Heart left ventricle (tissue), 16 donors: ENCODE data around the gene SRGAP1. TPM values are rescaled to one million over a fixed set of nuclear protein-coding genes. Genes with fewer than 3 reads are reported as not detected.

ENCODE experiments used
- ATAC-seq, 4 donors: fragments of 200-7000 bp; cut with Tn5 transposase; one replicate each; pipeline ENCODE4 v1.9.1; 2020 to 2022; ENCODE audit warnings: moderate library complexity in 4 of 4, mild to moderate bottlenecking in 3 of 4, moderate number of reproducible peaks in 1 of 4
- DNase-seq, 5 donors: peaks; one replicate each; pipeline ENCODE4 v3.0.0-alpha.2; 2020
- H3K27ac ChIP-seq, 12 donors: fragments of 200-600 bp; sonication (generic) in 4 of 12; one replicate each; pipeline versions ENCODE4 v1.5.0 to v1.8.0; 2016 to 2022; ENCODE audit warnings: mild to moderate bottlenecking in 2 of 12
- H3K27me3 ChIP-seq, 9 donors: fragments of 200-600 bp; sonication (generic) in 2 of 9; one replicate each; pipeline versions ENCODE4 v1.5.1 to v1.8.0; 2016 to 2022; ENCODE audit warnings: mild to moderate bottlenecking in 3 of 9
- H3K36me3 ChIP-seq, 9 donors: fragments of 200-600 bp; sonication (generic) in 2 of 9; one replicate each; pipeline versions ENCODE4 v1.5.0 to v1.8.0; 2018 to 2022; ENCODE audit warnings: mild to moderate bottlenecking in 2 of 9
- H3K4me1 ChIP-seq, 12 donors: fragments of 200-600 bp; sonication (generic) in 4 of 12; one replicate each; pipeline versions ENCODE4 v1.5.0 to v1.8.0; 2016 to 2022; ENCODE audit warnings: mild to moderate bottlenecking in 3 of 12
- H3K4me3 ChIP-seq, 12 donors: fragments of 200-600 bp; sonication (generic) in 4 of 12; one replicate each; pipeline versions ENCODE4 v1.5.0 to v1.8.0; 2017 to 2022; ENCODE audit warnings: mild to moderate bottlenecking in 9 of 12, moderate library complexity in 4 of 12
- H3K9me3 ChIP-seq, 12 donors: fragments of 200-600 bp; sonication (generic) in 4 of 12; one replicate each; pipeline versions ENCODE4 v1.5.0 to v1.8.0; 2016 to 2022; ENCODE audit warnings: mild to moderate bottlenecking in 1 of 12
- POLR2A ChIP-seq, 2 donors: fragments of 450-650 bp; IDR thresholded peaks; one replicate each; pipeline ENCODE4 v1.6.1; 2017; ENCODE audit warnings: antibody characterized with exemption in 2 of 2, mild to moderate bottlenecking in 2 of 2, moderate library complexity in 2 of 2
- WGBS, 4 donors: extraction: QIAGEN DNeasy Blood & Tissue Kit in 2 of 4; methylation state at CpG; one replicate each; pipeline versions ENCODE4 v1.1.5 to v1.1.7; 2013 to 2018; 5-methylcytosine and 5-hydroxymethylcytosine counted together
- intact Hi-C, 10 donors: fragments of 100-400 bp; cut with DNase I; formaldehyde crosslinking; loops; one replicate each; pipeline versions ENCODE4 v1.11.1 to v1.14.2; 2022
- polyA plus RNA-seq, 2 donors: library from polyadenylated mRNA; stranded (reverse); fragments of 200-250 nt; gene quantifications; one replicate each; pipeline ENCODE4 v1.2.3, GENCODE V29; 2013
- total RNA-seq, 9 donors: library from RNA; depleted of rRNA in 2 of 9; stranded (reverse); fragments of >200 nt in 2 of 9; fragmentation: NEBNext Ultra II Directional in 3 of 9; extraction: Animal tissue kit (Norgen Biotek cat#: 25700) in 3 of 9; gene quantifications; one replicate each; pipeline versions ENCODE4 v1.1.0 to v1.2.4, GENCODE V29; 2016 to 2023
- TF ChIP-seq, protein P1 (sequence below), 12 donors: fragments of 200-600 bp; sonication (generic) in 4 of 12; IDR thresholded peaks; one replicate each; pipeline versions ENCODE4 v1.5.0 to v1.8.0; 2018 to 2022; ENCODE audit warnings: antibody characterized with exemption in 12 of 12, mild to moderate bottlenecking in 5 of 12
- donor health status: ischemic (EF 13 %, LVEDD 7.1; RV severe dilation, severe dysfunction).
- donor health status: healthy with polysubstance abuse.
- donor health status: DM: no; HTN: yes; CAD: no.
- donor health status: DM: no; HTN: no; CAD: no.
- donor health status: ischemic (EF 25% LVEDD 6.9; RV normal size, moderate dysfunction).
- donor health status: ischemic (EF 25% LVEDD 5.7; RV mildly dilated, moderate dysfunction).
- donor health status: healthy.
- donor health status: DM: yes; HTN: yes; CAD: no.
- donor health status: ischemic (EF 35%, LVEDD 5.7; RV mildly dilated, moderate dysfunction).
- donor health status: nonischemic (EF 11% LVEDD 7.7; RV severe dilation, severe dysfunction).
- donor health status: DM: yes; HTN: yes; CAD: no.
- donor health status: PGD.
- donor health status: ischemic (EF 29% LVEDD 5.4; RV normal size, mild dysfunction).
- donor health status: nonischemic (EF 23%, LVEDD 6.1; RV moderate dilation, normal function).

Gene SRGAP1
- total and polyA plus RNA-seq, 11 donors: 1.3 to 10.6 (median 4.5) TPM

DNA sequence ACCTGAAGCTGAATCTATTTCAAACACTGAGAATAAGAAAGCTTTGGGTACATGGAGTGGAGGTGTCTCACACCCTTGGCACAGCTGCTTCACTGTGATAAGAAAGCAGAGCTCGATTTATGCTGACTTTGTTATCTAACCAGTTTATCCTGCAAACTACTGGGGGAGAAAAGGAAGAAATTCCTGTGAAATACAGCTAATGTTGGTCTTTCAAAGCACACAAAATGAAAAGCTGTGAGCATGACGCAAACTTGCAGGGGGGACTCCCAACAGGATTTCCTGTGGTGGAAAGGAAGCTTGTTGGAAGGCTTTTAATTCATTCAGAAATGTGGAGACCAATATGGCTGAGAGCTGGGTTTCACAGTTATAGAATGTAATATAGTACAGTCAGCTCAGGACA, 53.4 kb downstream of the SRGAP1 start:
- peak overlapping the region in 5 of 12 donors; percentile 7 to 66 (median 31) for H3K27ac ChIP-seq
- H3K4me1 ChIP-seq: peaks cover 0 to 26% (median 10%) of the 10 kb centered on the region in 12 donors
- intact Hi-C loops: no loop called here
- H3K4me3 ChIP-seq: no peak overlapping the region
- DNase-seq (peak in 2 of 5 donors; percentile 28 to 49), ATAC-seq (peak in 3 of 4 donors; percentile 38 to 94 (median 49))
- WGBS, 4 donors: 19 to 27% (median 27%) methylated on average over 2 of the region's 2 CpGs
- H3K36me3 ChIP-seq: no peaks in the 10 kb centered on the region
- TF ChIP-seq, protein P1, sequence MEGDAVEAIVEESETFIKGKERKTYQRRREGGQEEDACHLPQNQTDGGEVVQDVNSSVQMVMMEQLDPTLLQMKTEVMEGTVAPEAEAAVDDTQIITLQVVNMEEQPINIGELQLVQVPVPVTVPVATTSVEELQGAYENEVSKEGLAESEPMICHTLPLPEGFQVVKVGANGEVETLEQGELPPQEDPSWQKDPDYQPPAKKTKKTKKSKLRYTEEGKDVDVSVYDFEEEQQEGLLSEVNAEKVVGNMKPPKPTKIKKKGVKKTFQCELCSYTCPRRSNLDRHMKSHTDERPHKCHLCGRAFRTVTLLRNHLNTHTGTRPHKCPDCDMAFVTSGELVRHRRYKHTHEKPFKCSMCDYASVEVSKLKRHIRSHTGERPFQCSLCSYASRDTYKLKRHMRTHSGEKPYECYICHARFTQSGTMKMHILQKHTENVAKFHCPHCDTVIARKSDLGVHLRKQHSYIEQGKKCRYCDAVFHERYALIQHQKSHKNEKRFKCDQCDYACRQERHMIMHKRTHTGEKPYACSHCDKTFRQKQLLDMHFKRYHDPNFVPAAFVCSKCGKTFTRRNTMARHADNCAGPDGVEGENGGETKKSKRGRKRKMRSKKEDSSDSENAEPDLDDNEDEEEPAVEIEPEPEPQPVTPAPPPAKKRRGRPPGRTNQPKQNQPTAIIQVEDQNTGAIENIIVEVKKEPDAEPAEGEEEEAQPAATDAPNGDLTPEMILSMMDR (IDR thresholded peaks at IDR 0.05): no peak
- TF ChIP-seq POLR2A (IDR thresholded peaks at IDR 0.05): no peak
- no peaks in the 10 kb centered on the region for H3K27me3 ChIP-seq
- no peaks in the 10 kb centered on the region for H3K9me3 ChIP-seq

DNA sequence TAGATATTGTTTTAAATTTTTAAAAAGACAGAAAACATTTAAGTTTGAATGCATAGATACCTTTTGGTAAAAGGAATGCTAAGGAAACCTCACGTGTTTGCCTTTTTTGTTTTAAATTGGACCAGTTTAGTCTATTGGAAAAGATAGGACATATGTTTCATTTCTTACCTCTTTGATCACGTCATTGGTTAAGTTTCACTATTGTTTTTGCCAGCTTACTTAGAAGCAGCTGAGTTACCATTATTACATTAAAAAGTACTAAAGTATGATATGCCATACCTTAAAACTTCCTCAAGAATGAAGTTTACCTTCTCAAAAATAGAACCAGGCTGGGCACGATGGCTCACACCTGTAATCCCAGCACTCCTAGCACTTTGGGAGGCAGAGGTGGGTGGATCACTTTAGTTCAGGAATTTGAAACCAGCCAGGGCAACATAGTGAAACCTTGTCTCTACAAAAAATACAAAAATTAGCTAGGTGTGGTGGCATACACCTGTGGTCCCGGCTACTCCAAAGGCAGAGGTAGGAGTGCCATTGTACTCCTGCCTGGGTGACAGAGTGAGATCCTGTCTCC, 54.4 kb downstream of the SRGAP1 start:
- H3K36me3 ChIP-seq: no peaks in the 10 kb centered on the region
- no peak for TF ChIP-seq POLR2A (IDR thresholded peaks at IDR 0.05)
- TF ChIP-seq, protein P1 (IDR thresholded peaks at IDR 0.05): no peak
- peaks cover 0 to 22% (median 10%) of the 10 kb centered on the region in 12 donors for H3K4me1 ChIP-seq
- H3K9me3 ChIP-seq: no peaks in the 10 kb centered on the region
- ATAC-seq (no peak), DNase-seq (no peak)
- WGBS, 4 donors: 93 to 95% (median 94%) methylated on average over 4 of the region's 4 CpGs
- no peaks in the 10 kb centered on the region for H3K27me3 ChIP-seq
- H3K27ac ChIP-seq: no peak overlapping the region
- no peak overlapping the region for H3K4me3 ChIP-seq
- intact Hi-C loops: no loop called here

DNA sequence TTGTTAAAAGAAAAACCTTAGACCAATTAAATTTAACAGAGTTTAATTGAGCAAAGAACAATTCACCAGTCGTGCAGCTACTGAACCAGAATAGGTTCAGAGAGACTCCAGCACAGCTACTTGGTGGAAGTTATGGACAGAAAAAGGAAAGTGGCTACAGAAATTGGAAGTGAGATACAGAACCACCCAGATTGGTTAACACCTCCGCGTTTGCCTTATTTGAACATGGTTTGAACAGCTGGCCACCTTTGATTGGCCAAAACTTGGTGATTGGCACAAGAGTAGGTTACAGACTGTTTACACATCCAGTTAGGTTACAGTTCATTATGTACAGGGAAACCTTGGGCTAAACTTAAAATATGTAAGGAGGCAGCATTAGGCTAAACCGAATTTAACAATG, 54.9 kb downstream of the SRGAP1 start:
- ATAC-seq (no peak), DNase-seq (no peak)
- no peaks in the 10 kb centered on the region for H3K9me3 ChIP-seq
- intact Hi-C loops: no loop called here
- H3K4me1 ChIP-seq: peaks cover 0 to 22% (median 10%) of the 10 kb centered on the region in 12 donors
- no peaks in the 10 kb centered on the region for H3K36me3 ChIP-seq
- H3K27ac ChIP-seq: no peak overlapping the region
- no peak overlapping the region for H3K4me3 ChIP-seq
- H3K27me3 ChIP-seq: no peaks in the 10 kb centered on the region
- 73 to 95% (median 90%) methylated on average over 4 of the region's 4 CpGs for WGBS, 4 donors
- TF ChIP-seq, protein P1 (IDR thresholded peaks at IDR 0.05): no peak

DNA sequence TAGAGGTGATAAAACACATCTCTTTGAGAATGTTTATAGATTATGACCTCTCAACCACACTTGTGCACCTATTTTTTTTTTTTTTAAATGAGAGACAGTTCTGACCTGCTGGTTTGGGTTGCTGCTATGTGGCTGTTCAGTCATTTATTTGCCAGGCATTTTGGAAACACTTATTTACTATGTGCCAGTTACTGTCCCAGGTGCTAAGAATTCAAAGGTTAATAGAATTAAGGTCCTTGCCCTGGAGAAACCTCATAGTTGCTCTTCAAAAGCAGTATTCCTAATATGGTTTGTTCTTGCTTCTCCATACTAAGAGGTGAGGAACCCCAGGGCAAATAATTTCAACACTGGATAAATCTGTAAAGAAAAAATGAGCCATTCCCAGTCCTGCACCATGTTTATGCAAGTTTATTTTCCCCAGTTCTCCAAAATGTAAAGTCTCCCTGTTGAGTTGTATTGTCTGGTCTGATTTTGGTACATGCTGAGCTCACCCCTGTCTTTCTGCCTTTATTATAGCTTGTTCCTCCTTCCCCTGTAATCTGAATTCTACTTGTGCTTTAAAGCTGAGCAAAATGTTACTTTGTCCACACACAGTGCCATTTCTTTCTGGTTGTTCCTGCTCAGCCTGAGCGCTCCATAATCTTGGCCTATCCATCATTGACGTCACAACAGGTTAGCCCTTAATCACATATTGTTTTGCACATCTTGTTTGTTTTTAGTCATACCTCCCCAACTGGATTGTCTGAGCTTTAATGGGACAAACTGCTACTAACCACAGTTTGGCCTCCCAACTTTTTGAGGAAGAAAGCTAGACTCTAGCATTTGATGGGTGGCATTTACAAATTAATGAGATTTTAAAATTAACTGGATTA, 56.7 kb downstream of the SRGAP1 start:
- Histone ChIP-seq H3K9me3 (peaks cover 0 to 11% (median 0%) of the 10 kb centered on the region in 12 donors), H3K27ac (no peak overlapping the region), H3K27me3 (no peaks in the 10 kb centered on the region), H3K4me1 (peaks cover 0 to 16% (median 7%) of the 10 kb centered on the region in 12 donors), H3K36me3 (no peaks in the 10 kb centered on the region), H3K4me3 (no peak overlapping the region)
- no peak for TF ChIP-seq POLR2A (IDR thresholded peaks at IDR 0.05)
- TF ChIP-seq, protein P1 (IDR thresholded peaks at IDR 0.05): no peak
- WGBS, 4 donors: 97 to 98% (median 97%) methylated on average over 2 of the region's 2 CpGs
- ATAC-seq (no peak), DNase-seq (no peak)
- intact Hi-C loops: no loop called here
